Brain microvascular endothelial cell (primary cell): ENCODE results near the gene ZFPL1.

ENCODE experiments used
- DNase-seq: peaks from one replicate; pipeline ENCODE4 v3.0.0-alpha.2; 2020
- H3K27ac ChIP-seq: fragments of 250-450 bp; sonication (Bioruptor Pico); 2 replicates; pipeline ENCODE4 v1.5.1; 2020; ENCODE audit warnings: mild to moderate bottlenecking, moderate library complexity
- H3K27me3 ChIP-seq: fragments of 250-450 bp; sonication (Bioruptor Pico); replicated peaks from 2 replicates; pipeline ENCODE4 v1.5.1; 2020; ENCODE audit warnings: mild to moderate bottlenecking
- H3K36me3 ChIP-seq: fragments of 250-450 bp; sonication (Bioruptor Pico); replicated peaks from 2 replicates; pipeline ENCODE4 v1.5.1; 2020; ENCODE audit warnings: mild to moderate bottlenecking
- H3K4me3 ChIP-seq: 2 replicates; pipeline ENCODE4 v1.5.1; 2011; ENCODE audit warnings: low read depth, mild to moderate bottlenecking, control low read depth, low read length, moderate library complexity
- in situ Hi-C: cut with HindIII; loops from 2 replicates; pipeline ENCODE4 v1.10.0; 2017; ENCODE audit warnings: low sequenced_read_pairs, low pct_ligation_motif_present
- TF ChIP-seq, protein P1 (sequence below): IDR thresholded peaks from 2 replicates; pipeline ENCODE4 v1.5.1; 2011; ENCODE audit warnings: low read depth, mild to moderate bottlenecking, moderate library complexity, low read length, control low read depth, inconsistent platforms; ENCODE audit errors: missing control alignments

The ZFPL1 gene

DNA sequence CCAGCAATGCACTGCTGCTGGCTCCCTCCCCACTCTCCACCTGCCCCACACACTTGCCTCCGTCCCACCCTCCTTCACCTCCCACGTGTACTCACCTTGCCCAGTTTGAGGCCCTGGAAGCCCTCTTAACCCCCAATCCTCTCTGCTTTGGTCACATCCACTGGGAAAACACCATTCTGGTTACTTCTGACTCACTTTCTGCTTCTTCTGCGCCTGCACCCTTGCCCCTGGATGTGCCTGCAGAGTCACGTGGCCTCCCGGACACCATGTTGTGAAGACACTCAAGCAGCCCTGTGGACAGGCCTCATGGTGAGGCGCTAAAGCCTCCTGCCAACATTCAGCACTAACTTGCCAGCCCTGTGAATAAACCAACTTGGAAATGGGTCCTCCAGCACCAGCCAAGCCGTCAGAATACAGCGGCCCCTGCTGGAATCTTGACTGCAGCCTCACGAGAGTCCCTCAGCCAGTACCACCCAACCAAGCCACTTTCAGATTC is 23.1 kb upstream of the ZFPL1 start:
- TF ChIP-seq, protein P1, sequence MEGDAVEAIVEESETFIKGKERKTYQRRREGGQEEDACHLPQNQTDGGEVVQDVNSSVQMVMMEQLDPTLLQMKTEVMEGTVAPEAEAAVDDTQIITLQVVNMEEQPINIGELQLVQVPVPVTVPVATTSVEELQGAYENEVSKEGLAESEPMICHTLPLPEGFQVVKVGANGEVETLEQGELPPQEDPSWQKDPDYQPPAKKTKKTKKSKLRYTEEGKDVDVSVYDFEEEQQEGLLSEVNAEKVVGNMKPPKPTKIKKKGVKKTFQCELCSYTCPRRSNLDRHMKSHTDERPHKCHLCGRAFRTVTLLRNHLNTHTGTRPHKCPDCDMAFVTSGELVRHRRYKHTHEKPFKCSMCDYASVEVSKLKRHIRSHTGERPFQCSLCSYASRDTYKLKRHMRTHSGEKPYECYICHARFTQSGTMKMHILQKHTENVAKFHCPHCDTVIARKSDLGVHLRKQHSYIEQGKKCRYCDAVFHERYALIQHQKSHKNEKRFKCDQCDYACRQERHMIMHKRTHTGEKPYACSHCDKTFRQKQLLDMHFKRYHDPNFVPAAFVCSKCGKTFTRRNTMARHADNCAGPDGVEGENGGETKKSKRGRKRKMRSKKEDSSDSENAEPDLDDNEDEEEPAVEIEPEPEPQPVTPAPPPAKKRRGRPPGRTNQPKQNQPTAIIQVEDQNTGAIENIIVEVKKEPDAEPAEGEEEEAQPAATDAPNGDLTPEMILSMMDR = peak; percentile 62
- H3K27me3 ChIP-seq = no peaks in the 10 kb centered on the region
- no peak overlapping the region for H3K27ac ChIP-seq
- in situ Hi-C loops = no loop called here
- H3K4me3 ChIP-seq = no peak overlapping the region
- DNase-seq = no peak
- H3K36me3 ChIP-seq = no peaks in the 10 kb centered on the region

DNA sequence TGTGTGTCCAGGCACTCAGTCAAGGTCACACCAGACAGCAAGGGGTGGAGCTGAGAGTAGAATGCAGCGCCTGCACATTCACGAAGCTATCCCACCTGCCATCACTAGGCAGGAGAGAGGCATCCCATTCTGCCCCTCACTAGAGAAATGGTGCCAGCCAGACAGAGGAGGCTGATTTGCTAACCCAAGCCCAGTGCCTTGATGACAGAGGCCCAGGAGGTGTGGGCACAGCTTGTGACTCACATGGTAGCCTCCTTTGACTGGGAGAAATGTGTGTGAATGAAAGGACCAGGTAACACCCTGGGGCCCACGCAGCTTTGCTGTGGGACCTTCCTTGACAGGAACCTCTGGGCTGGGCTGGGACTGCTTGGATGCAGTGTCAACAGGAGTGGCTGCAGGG is 20.5 kb upstream of the ZFPL1 start:
- Histone ChIP-seq H3K27me3 (no peaks in the 10 kb centered on the region), H3K4me3 (no peak overlapping the region), H3K27ac (no peak overlapping the region), H3K36me3 (no peaks in the 10 kb centered on the region)
- in situ Hi-C loops = no loop called here
- TF ChIP-seq, protein P1 = no peak
- DNase-seq = no peak

DNA sequence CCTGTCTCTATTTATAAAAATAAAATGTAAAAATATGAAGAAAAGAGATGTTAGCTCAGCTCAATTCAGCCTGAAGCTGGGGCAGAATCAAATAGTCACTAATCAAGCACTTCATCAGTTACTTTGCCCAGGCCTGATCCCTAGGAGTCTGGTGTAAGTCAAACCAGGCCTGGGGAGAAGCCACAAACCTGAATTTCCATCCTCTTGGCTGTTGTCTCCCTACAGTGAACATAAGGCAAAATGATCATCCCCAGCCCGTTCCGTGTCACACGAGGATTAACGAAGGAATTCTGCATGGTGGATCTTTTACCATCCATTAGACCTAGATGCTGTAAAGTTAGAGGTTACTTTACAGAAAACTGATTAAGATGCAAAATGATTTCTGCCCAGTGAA is 19.2 kb upstream of the ZFPL1 start:
- DNase-seq = no peak
- no peak overlapping the region for H3K4me3 ChIP-seq
- TF ChIP-seq, protein P1 = no peak
- no peaks in the 10 kb centered on the region for H3K36me3 ChIP-seq
- no peaks in the 10 kb centered on the region for H3K27me3 ChIP-seq
- in situ Hi-C loops = no loop called here
- H3K27ac ChIP-seq = no peak overlapping the region

DNA sequence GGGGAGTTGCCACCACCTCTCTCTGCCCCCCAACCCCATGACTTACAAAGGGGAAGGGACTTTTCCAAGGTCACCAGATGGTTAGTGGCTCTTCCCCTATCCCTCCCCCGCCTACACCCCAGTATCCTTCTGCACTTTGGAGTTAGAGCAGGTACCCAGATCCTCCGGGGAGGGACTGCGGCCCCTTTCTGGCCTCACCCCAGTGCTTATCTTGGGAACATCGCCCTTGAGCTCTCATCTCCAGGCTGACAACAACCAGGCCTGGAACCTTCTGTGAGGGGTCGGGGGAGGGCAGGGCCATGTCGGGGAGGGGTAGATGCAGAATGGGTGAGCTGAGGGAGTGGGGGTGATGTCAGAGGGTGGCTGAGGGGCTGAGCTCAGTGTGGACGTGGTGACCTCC is 18.2 kb upstream of the ZFPL1 start:
- in situ Hi-C loops = no loop called here
- no peak for DNase-seq
- Histone ChIP-seq H3K36me3 (no peaks in the 10 kb centered on the region), H3K4me3 (no peak overlapping the region), H3K27ac (no peak overlapping the region), H3K27me3 (no peaks in the 10 kb centered on the region)
- TF ChIP-seq, protein P1 = no peak

DNA sequence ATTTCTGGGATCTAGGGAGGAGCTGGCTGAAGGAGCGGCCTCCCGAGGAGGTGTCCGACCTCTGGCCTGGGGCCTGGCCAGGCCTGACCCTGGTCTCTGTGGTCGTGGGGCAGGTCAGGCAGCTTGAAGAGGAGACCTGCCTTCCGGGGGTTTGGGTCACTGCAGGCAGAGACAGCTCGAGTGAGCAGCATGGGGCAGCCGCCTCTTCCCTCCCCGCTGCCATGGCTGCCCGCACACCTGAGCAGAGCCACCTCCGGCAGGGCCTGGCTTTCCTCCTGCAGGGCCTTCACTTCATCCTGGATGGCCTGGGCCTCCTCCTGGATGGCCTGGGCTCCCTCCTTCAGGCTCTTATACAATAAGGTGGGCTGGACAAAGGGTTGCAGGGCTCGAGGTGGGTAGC is 17.7 kb upstream of the ZFPL1 start:
- Histone ChIP-seq H3K27me3 (no peaks in the 10 kb centered on the region), H3K4me3 (no peak overlapping the region)
- in situ Hi-C loops = no loop called here

More for the DNA sequence above, 17.7 kb upstream of the ZFPL1 start:
- TF ChIP-seq, protein P1 = no peak
- DNase-seq = no peak
- H3K36me3 ChIP-seq = no peaks in the 10 kb centered on the region
- no peak overlapping the region for H3K27ac ChIP-seq
